HL-60 (cell line): Measurements from ENCODE around the gene TESMIN.

Experiments used
- DNase-seq, 2 experiments: peaks; one replicate each; pipeline ENCODE4 v3.0.0-alpha.2; 2010 to 2020; ENCODE audit warnings: low read depth in 1 of 2, low spot score in 1 of 2
- H3K27ac ChIP-seq: fragments of 250-450 bp; sonication (Bioruptor Pico); replicated peaks from 2 replicates; pipeline ENCODE4 v1.5.1; 2020; ENCODE audit warnings: mild to moderate bottlenecking, moderate library complexity
- H3K27me3 ChIP-seq: fragments of 250-450 bp; sonication (Bioruptor Pico); 2 replicates; pipeline ENCODE4 v1.5.1; 2021; ENCODE audit warnings: mild to moderate bottlenecking, moderate library complexity; ENCODE audit not compliant: insufficient read depth, poor library complexity, severe bottlenecking
- H3K4me3 ChIP-seq: replicated peaks from 2 replicates; pipeline ENCODE4 v1.5.1; 2011; ENCODE audit warnings: mild to moderate bottlenecking, control low read depth, low read length; ENCODE audit not compliant: insufficient read depth
- CTCF ChIP-seq: IDR thresholded peaks from one replicate; pipeline ENCODE4 v1.5.1; 2011; ENCODE audit warnings: low read length, control low read depth, inconsistent platforms; ENCODE audit not compliant: insufficient read depth
- GABPA ChIP-seq: IDR thresholded peaks from 2 replicates; pipeline ENCODE4 v1.6.1; 2012; ENCODE audit warnings: low read depth
- POLR2AphosphoS5 ChIP-seq: IDR thresholded peaks from 2 replicates; pipeline ENCODE4 v1.6.1; 2012; ENCODE audit warnings: low read depth
- REST ChIP-seq: IDR thresholded peaks from 2 replicates; pipeline ENCODE4 v1.6.1; 2012; ENCODE audit warnings: low read depth; ENCODE audit not compliant: insufficient replicate concordance
- SPI1 ChIP-seq: IDR thresholded peaks from 2 replicates; pipeline ENCODE4 v1.6.1; 2012; ENCODE audit warnings: low read depth, mild to moderate bottlenecking, borderline replicate concordance

The TESMIN gene

GRCh38 chr11:68687311-68687710 is 64.0 kb downstream of the TESMIN start:
- TF ChIP-seq REST, result no peak
- no peak for TF ChIP-seq GABPA
- TF ChIP-seq CTCF, result no peak
- TF ChIP-seq POLR2AphosphoS5, result no peak
- no peak for TF ChIP-seq SPI1
- H3K27me3 ChIP-seq, result peaks cover 6% of the 10 kb centered on the region
- no peak overlapping the region for H3K4me3 ChIP-seq
- no peak for DNase-seq
- H3K27ac ChIP-seq, result no peak overlapping the region

- Histone ChIP-seq H3K27me3 (peaks cover 6% of the 10 kb centered on the region), H3K27ac (no peak overlapping the region), H3K4me3 (no peak overlapping the region)
- no peak for DNase-seq
- TF ChIP-seq GABPA (no peak), CTCF (no peak), POLR2AphosphoS5 (no peak), SPI1 (no peak), REST (no peak)
These were observed 64.8 kb downstream of the TESMIN start for GRCh38 chr11:68686486-68686885.

GRCh38 chr11:68685656-68686380 is 65.5 kb downstream of the TESMIN start:
- Histone ChIP-seq H3K27ac (no peak overlapping the region), H3K4me3 (no peak overlapping the region), H3K27me3 (peaks cover 6% of the 10 kb centered on the region)
- TF ChIP-seq REST, result no peak
- TF ChIP-seq GABPA, result no peak
- TF ChIP-seq SPI1, result no peak
- no peak for TF ChIP-seq POLR2AphosphoS5
- no peak for TF ChIP-seq CTCF
- no peak for DNase-seq
